ENCODE measurements around the gene LIPK. TPM values are rescaled to one million over a fixed set of nuclear protein-coding genes. Genes with fewer than 3 reads are reported as not detected.

Gene LIPK
- total RNA-seq, 1 experiment from 2014 or later, result not detected

DNA sequence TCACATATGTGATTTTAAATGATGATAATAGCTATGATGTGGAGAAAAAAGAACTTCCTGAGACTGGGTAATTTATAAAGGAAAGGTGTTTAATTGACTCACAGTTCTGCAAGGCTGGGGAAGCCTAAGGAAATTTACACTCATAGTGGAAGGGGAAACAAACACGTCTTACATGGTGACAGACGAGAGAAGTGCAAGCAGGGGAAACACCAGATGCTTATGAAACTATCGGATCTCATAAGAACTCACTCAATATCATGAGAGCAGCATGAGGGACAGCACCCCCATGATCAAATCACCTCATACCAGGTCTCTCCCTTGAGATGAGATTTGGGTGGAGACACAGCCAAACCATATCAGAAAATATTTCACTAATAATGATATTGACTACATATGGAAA is 49.7 kb downstream of the LIPK start:
- H3K4me1 ChIP-seq (replicated peaks; ENCODE audit: insufficient read depth), result no peaks in the 10 kb centered on the region
- DNase-seq, result no peak
- no peaks in the 10 kb centered on the region for H3K9me3 ChIP-seq (ENCODE audit: insufficient read depth, low read depth)
- H3K27me3 ChIP-seq (ENCODE audit: insufficient read depth, low read depth), result no peaks in the 10 kb centered on the region
- ChIA-PET POLR2A (ENCODE audit: unreplicated experiment) (no interaction called here), CTCF (no interaction called here)
- H3F3A ChIP-seq (ENCODE audit: insufficient read depth, low read depth), result no peaks in the 10 kb centered on the region
- no peak overlapping the region for H2AFZ ChIP-seq
- no peaks in the 10 kb centered on the region for H3K36me3 ChIP-seq (ENCODE audit: low read depth)
- no peaks in the 10 kb centered on the region for H4K20me1 ChIP-seq (ENCODE audit: insufficient read depth)
- H3K4me2 ChIP-seq, result no peak overlapping the region
- intact Hi-C loops (cut with micrococcal nuclease; ENCODE audit: unreplicated experiment), result no loop called here
- no peaks in the 10 kb centered on the region for H3K9me2 ChIP-seq (ENCODE audit: insufficient read depth)
- H3K4me3 ChIP-seq, result no peak overlapping the region
- TF ChIP-seq EZH2 (IDR thresholded peaks at IDR 0.05; ENCODE audit: low read depth), result no peak
- TF ChIP-seq, protein P1, sequence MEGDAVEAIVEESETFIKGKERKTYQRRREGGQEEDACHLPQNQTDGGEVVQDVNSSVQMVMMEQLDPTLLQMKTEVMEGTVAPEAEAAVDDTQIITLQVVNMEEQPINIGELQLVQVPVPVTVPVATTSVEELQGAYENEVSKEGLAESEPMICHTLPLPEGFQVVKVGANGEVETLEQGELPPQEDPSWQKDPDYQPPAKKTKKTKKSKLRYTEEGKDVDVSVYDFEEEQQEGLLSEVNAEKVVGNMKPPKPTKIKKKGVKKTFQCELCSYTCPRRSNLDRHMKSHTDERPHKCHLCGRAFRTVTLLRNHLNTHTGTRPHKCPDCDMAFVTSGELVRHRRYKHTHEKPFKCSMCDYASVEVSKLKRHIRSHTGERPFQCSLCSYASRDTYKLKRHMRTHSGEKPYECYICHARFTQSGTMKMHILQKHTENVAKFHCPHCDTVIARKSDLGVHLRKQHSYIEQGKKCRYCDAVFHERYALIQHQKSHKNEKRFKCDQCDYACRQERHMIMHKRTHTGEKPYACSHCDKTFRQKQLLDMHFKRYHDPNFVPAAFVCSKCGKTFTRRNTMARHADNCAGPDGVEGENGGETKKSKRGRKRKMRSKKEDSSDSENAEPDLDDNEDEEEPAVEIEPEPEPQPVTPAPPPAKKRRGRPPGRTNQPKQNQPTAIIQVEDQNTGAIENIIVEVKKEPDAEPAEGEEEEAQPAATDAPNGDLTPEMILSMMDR (conservative IDR thresholded peaks at IDR 0.05), result no peak
- no TSS peak for BruUV-seq (replicated peaks)
- H3K79me2 ChIP-seq (ENCODE audit: low read depth), result no peaks in the 10 kb centered on the region
- H3K27ac ChIP-seq, result no peak overlapping the region

DNA sequence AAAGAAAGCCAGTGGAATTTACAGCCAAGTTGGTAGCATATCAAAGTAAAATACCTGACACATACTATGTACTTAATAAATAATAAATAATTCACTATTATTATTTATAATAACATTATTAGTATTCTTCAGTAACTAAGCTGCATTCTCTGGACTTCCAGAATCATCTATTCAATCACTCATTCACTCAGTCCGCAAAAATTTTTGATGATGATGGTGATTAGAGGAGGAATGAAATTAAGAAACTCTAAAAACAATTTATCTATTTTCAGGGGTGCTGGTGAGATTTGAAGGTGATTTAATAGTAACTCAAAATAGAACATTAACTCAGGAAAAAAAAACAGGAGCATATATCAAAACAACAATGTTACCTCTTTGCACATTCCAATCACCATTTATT is 50.6 kb downstream of the LIPK start:
- CTCF ChIA-PET, result no interaction called here
- H3K4me1 ChIP-seq (replicated peaks; ENCODE audit: insufficient read depth), result no peaks in the 10 kb centered on the region
- no peaks in the 10 kb centered on the region for H3K27me3 ChIP-seq (ENCODE audit: insufficient read depth, low read depth)
- POLR2A ChIA-PET (ENCODE audit: unreplicated experiment), result no interaction called here
- H3K4me3 ChIP-seq, result no peak overlapping the region
- H2AFZ ChIP-seq, result no peak overlapping the region
- no peak for DNase-seq
- H3K4me2 ChIP-seq, result no peak overlapping the region
- H4K20me1 ChIP-seq (ENCODE audit: insufficient read depth), result no peaks in the 10 kb centered on the region
- no peak overlapping the region for H3K27ac ChIP-seq
- intact Hi-C loops (cut with micrococcal nuclease; ENCODE audit: unreplicated experiment), result no loop called here
- H3K9me2 ChIP-seq (ENCODE audit: insufficient read depth), result no peaks in the 10 kb centered on the region
- no peaks in the 10 kb centered on the region for H3K79me2 ChIP-seq (ENCODE audit: low read depth)
- no peaks in the 10 kb centered on the region for H3F3A ChIP-seq (ENCODE audit: insufficient read depth, low read depth)
- no peaks in the 10 kb centered on the region for H3K9me3 ChIP-seq (ENCODE audit: insufficient read depth, low read depth)
- TF ChIP-seq EZH2 (IDR thresholded peaks at IDR 0.05; ENCODE audit: low read depth), result no peak
- TF ChIP-seq, protein P1 (conservative IDR thresholded peaks at IDR 0.05), result no peak
- no peaks in the 10 kb centered on the region for H3K36me3 ChIP-seq (ENCODE audit: low read depth)
- no TSS peak for BruUV-seq (replicated peaks)

DNA sequence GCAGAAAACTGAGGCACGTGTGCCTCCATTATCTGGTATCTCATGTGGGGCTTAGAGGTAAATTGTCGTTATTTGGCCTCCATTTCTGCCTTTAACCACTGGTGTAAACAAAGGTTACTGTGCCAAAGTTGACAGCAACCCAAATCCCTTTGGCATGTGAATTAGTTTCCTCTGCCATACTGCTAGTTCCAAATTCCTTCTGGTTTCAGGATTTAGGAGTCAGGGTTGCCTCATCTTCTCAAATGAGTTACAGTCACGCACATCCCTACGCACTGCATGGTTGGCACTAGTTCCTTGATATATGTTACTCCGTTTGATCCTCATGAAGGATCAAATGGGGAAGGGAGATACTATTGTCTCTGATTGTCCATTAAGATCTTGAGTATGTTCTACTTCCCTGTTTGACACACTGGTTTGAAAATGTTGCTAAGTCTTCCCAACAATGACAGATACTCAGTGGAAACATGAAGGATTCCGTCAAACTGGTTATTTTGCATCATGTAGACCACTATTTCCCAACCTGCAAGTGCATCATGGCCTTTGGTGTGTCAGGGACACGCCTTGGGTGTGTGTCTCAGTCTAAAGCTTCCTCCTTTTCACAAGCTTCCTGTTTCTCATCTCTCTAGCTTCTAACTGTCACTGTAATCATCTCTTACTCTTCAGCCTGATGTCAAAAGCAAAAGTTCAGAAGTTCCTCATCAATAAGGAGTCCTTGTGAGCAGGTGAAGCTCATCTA is 53.5 kb downstream of the LIPK start, which contains the start of gene LIPN:
Gene LIPN (plus strand): TSS at position 655 of the 736 bp plus-strand sequence. CDS start 1,386 bp downstream, outside the sequence.
- intact Hi-C loops (cut with micrococcal nuclease; ENCODE audit: unreplicated experiment), result loop anchor here (2.0 kb wide), 1 partner anchor 25 kb away; no protein-coding TSS in a partner anchor

More for the DNA sequence above, 53.5 kb downstream of the LIPK start, which contains the start of gene LIPN:
- H3K9me2 ChIP-seq (ENCODE audit: insufficient read depth), result no peaks in the 10 kb centered on the region
- no peak for TF ChIP-seq EZH2 (IDR thresholded peaks at IDR 0.05; ENCODE audit: low read depth)
- TF ChIP-seq, protein P1 (conservative IDR thresholded peaks at IDR 0.05), result no peak
- H3K79me2 ChIP-seq (ENCODE audit: low read depth), result no peaks in the 10 kb centered on the region
- H4K20me1 ChIP-seq (ENCODE audit: insufficient read depth), result no peaks in the 10 kb centered on the region
- H3K4me1 ChIP-seq (replicated peaks; ENCODE audit: insufficient read depth), result no peaks in the 10 kb centered on the region
- H3K36me3 ChIP-seq (ENCODE audit: low read depth), result no peaks in the 10 kb centered on the region
- no peak for DNase-seq
- no peak within 1 kb of the TSS for H3K27ac ChIP-seq
- no peak within 1 kb of the TSS for H3K4me3 ChIP-seq
- POLR2A ChIA-PET (ENCODE audit: unreplicated experiment), result no interaction called here
- H2AFZ ChIP-seq, result no peak within 1 kb of the TSS
- no TSS peak for BruUV-seq (replicated peaks)
- CTCF ChIA-PET, result no interaction called here
- no peaks in the 10 kb centered on the region for H3F3A ChIP-seq (ENCODE audit: insufficient read depth, low read depth)
- H3K9me3 ChIP-seq (ENCODE audit: insufficient read depth, low read depth), result no peaks in the 10 kb centered on the region
- H3K4me2 ChIP-seq, result no peak within 1 kb of the TSS
- no peaks in the 10 kb centered on the region for H3K27me3 ChIP-seq (ENCODE audit: insufficient read depth, low read depth)
